ENCODE data around the gene EFNA2. TPM values are rescaled to one million over a fixed set of nuclear protein-coding genes. Genes with fewer than 3 reads are reported as not detected.

EFNA2 gene
- total and polyA plus RNA-seq, 2 of the 8 experiments (the other 6 are each of a cell fraction or from before 2014, with no cell fraction given) = 4.0 to 7.0 TPM

DNA sequence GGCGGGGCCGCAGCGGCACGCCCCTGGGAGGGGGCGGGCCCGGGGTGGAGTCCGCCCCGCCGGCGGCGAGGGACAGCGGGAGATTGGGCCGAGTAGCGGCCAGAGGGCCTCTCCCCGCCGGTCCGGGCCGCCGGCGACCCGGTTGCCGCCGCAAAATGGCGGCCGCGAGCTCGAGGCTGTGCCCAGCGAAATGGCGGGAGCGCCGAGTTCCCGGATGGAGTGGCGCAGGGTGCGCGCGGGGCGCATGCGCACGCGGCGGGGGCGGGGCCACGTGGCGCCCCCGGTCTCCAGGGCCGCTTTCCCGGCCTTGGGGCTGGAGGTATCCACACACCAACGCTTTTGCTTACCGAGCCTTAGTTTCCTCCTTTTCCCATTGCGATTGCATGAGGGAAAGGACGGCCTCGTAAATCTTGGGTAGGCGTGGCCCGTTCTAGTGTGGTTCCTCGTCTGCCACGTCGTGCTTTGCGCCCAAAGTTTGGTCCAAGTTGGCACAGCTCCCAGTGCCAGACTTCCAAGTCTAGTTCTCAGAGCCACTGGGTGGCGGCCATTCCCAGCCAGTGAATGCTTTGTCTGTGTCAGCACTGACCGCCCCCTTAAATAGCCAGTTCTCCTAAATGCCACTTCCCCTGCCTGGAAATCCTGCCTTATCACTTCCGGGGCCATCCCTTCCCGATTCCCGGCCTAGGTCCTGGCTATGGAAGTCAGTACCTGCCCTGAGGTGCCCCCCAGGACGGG is 16.0 kb upstream of the EFNA2 start:
- ChIA-PET CTCF (ENCODE audit: partially characterized antibody) (interaction anchor here (1.0 to 15.9 kb wide), 3 partner anchors 10 to 136 kb away, joined by 3 to 212 read pairs (median 4); partner anchors contain the start of gene ATP5F1D), POLR2A (ENCODE audit: partially characterized antibody) (interaction anchor here (0.6 to 19.4 kb wide), 84 partner anchors 6 to 765 kb away, joined by 3 to 456 read pairs (median 6); partner anchors contain the start of genes ABCA7, ARHGAP45, ATP5F1D and BSG)
- Histone ChIP-seq H2BK120ac (replicated peaks; ENCODE audit: low read depth, low read length) (no peak overlapping the region), H3K18ac (ENCODE audit: extremely low read depth, low read length) (peak overlapping the region; percentile 90), H3K4ac (replicated peaks; ENCODE audit: insufficient read length, low read depth, low read length) (peak overlapping the region; percentile 48), H3K14ac (ENCODE audit: insufficient read length) (no peak overlapping the region), H2AK5ac (ENCODE audit: low read depth, low read length) (0 out of 2 replicates have a peak overlapping the region, but pooled peaks have one; percentile 67), H4K20me1 (replicated peaks in 1 of 2; ENCODE audit: control insufficient read depth in 1 of 2, insufficient read depth in 2 of 2, low read length in 2 of 2) (peaks cover 7 to 25% of the 10 kb centered on the region in 2 experiments), H3K9ac (replicated peaks in 1 of 4; ENCODE audit: extremely low read depth in 1 of 4, low read depth in 3 of 4, low read length in 3 of 4) (peak overlapping the region; percentile 91 to 100 (median 97)), H3K79me2 (ENCODE audit: control insufficient read depth in 1 of 2, insufficient read depth in 2 of 2, low read length in 2 of 2) (peaks cover 5 to 32% of the 10 kb centered on the region in 2 experiments), H3K27ac (ENCODE audit: low read depth, low read length) (peak overlapping the region; percentile 98), H3K27me3 (replicated peaks in 1 of 4; ENCODE audit: control insufficient read depth in 3 of 4, extremely low read depth in 1 of 4, insufficient read depth in 3 of 4, low read length in 3 of 4) (peaks cover 0 to 10% (median 5%) of the 10 kb centered on the region in 4 experiments; a peak in 4 of 7 replicates), H3K79me1 (ENCODE audit: low read depth, low read length) (peaks cover 17% of the 10 kb centered on the region), H3K4me3 (ENCODE audit: extremely low read depth in 1 of 4, insufficient read depth in 2 of 4, low read depth in 3 of 4, low read length in 4 of 4) (peak overlapping the region; percentile 74 to 95 (median 90)), H3K4me2 (ENCODE audit: insufficient read depth in 1 of 2, low read depth in 2 of 2, low read length in 2 of 2) (peak overlapping the region; percentile 83 to 99), H3K36me3 (ENCODE audit: control insufficient read depth in 2 of 4, insufficient read depth in 4 of 4, low read length in 3 of 4) (peaks cover 33 to 42% (median 39%) of the 10 kb centered on the region in 4 experiments), H3K4me1 (replicated peaks in 1 of 4; ENCODE audit: control insufficient read depth in 3 of 4, insufficient read depth in 4 of 4, low read length in 3 of 4) (peaks cover 4 to 54% (median 39%) of the 10 kb centered on the region in 4 experiments), H2BK15ac (ENCODE audit: low read length) (no peak overlapping the region), H4K8ac (ENCODE audit: extremely low read depth, insufficient read depth, low read length) (peak overlapping the region; percentile 99), H2BK20ac (ENCODE audit: low read length) (no peak overlapping the region), H2BK12ac (ENCODE audit: low read depth, low read length) (peak overlapping the region; percentile 30; the same call in 1 of the 2 replicates), H3K9me3 (ENCODE audit: insufficient read depth in 2 of 2, low read depth in 1 of 2, low read length in 1 of 2) (no peaks in the 10 kb centered on the region), H4K91ac (replicated peaks; ENCODE audit: insufficient read length, low read length) (peak overlapping the region; percentile 96), H4K5ac (ENCODE audit: insufficient read length, low read depth, low read length) (peak overlapping the region; percentile 98), H2AFZ (ENCODE audit: low read length) (no peak overlapping the region), H3K23ac (ENCODE audit: insufficient read length) (no peak overlapping the region), H3K23me2 (ENCODE audit: low read depth, low read length) (peaks cover 22% of the 10 kb centered on the region; the same call in 1 of the 2 replicates), H2BK5ac (ENCODE audit: low read depth, low read length) (peak overlapping the region; percentile 72), H3K56ac (replicated peaks; ENCODE audit: insufficient read length, low read depth, low read length) (peak overlapping the region; percentile 69)
- no peak for FAIRE-seq
- WGBS, 2 experiments (ENCODE audit: extremely low coverage in 1 of 2, insufficient coverage in 1 of 2, insufficient read length in 1 of 2, insufficient replicate concordance in 2 of 2, low coverage in 1 of 2, low lambda C conversion rate in 2 of 2, missing lambda C conversion rate in 1 of 2) = 3% methylated on average over 49 of the region's 64 CpGs; no CpG with 5 or more reads in 1 of the 2 experiments
- peak in 1 of 2 experiments; percentile 91 for DNase-seq (ENCODE audit: low read depth in 1 of 2, low spot score in 2 of 2)
- TF ChIP-seq TAF7 (optimal IDR thresholded peaks at IDR 0.05; ENCODE audit: borderline replicate concordance, low read depth, low read length) = peak; percentile 4
- TF ChIP-seq, protein P1, sequence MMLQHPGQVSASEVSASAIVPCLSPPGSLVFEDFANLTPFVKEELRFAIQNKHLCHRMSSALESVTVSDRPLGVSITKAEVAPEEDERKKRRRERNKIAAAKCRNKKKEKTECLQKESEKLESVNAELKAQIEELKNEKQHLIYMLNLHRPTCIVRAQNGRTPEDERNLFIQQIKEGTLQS (IDR thresholded peaks at IDR 0.05; ENCODE audit: insufficient read depth, low read depth, low read length) = 0 out of 2 replicates have a peak, but pooled peaks have one; percentile 39
- TF ChIP-seq, protein P2, sequence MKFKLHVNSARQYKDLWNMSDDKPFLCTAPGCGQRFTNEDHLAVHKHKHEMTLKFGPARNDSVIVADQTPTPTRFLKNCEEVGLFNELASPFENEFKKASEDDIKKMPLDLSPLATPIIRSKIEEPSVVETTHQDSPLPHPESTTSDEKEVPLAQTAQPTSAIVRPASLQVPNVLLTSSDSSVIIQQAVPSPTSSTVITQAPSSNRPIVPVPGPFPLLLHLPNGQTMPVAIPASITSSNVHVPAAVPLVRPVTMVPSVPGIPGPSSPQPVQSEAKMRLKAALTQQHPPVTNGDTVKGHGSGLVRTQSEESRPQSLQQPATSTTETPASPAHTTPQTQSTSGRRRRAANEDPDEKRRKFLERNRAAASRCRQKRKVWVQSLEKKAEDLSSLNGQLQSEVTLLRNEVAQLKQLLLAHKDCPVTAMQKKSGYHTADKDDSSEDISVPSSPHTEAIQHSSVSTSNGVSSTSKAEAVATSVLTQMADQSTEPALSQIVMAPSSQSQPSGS (IDR thresholded peaks at IDR 0.05; ENCODE audit: low read length) = peak; percentile 37; the same call in 1 of the 2 replicates
- TF ChIP-seq RBBP5 (IDR thresholded peaks at IDR 0.05; ENCODE audit: borderline replicate concordance, low read depth, low read length) = 0 out of 2 replicates have a peak, but pooled peaks have one; percentile 32
- TF ChIP-seq NRF1 (IDR thresholded peaks at IDR 0.05; ENCODE audit: low read depth, low read length) = peak; percentile 92
- peak; percentile 44 to 74; a peak in 2 of 4 replicates for TF ChIP-seq SIN3A (conservative IDR thresholded peaks at IDR 0.05 in 1 of 2, IDR thresholded peaks at IDR 0.05 in 1 of 2; ENCODE audit: low read depth in 1 of 2, low read length in 2 of 2)
- TF ChIP-seq SAP30 (IDR thresholded peaks at IDR 0.05; ENCODE audit: insufficient read depth, insufficient replicate concordance, low read length) = peak; percentile 79
